Mesenchymal stem cell (in vitro differentiated cells and primary cell): Measurements from ENCODE around the gene ESRRB.

Source experiments
- DNase-seq: peaks from one replicate; pipeline ENCODE4 v3.0.0-alpha.2; 2013
- H2AFZ ChIP-seq: one replicate; pipeline ENCODE4 v1.6.1; 2013; ENCODE audit warnings: low read depth, mild to moderate bottlenecking, control low read depth, inconsistent platforms, low read length, moderate library complexity
- H2AK5ac ChIP-seq: 2 replicates; pipeline ENCODE4 v1.6.1; 2013; ENCODE audit warnings: low read length, moderate library complexity, mild to moderate bottlenecking, inconsistent platforms; ENCODE audit not compliant: severe bottlenecking
- H2BK120ac ChIP-seq: one replicate; pipeline ENCODE4 v1.6.1; 2013; ENCODE audit warnings: low read depth, mild to moderate bottlenecking, inconsistent platforms, low read length, moderate library complexity
- H2BK12ac ChIP-seq, 2 experiments: one replicate each; pipeline ENCODE4 v1.6.1; 2013; ENCODE audit warnings: inconsistent platforms in 2 of 2, low read length in 2 of 2, mild to moderate bottlenecking in 2 of 2, moderate library complexity in 2 of 2, control low read depth in 1 of 2
- H2BK15ac ChIP-seq: one replicate; pipeline ENCODE4 v1.6.1; 2013; ENCODE audit warnings: mild to moderate bottlenecking, low read depth, inconsistent platforms; ENCODE audit not compliant: poor library complexity, severe bottlenecking
- H2BK5ac ChIP-seq: 2 replicates; pipeline ENCODE4 v1.6.1; 2013; ENCODE audit warnings: low read depth, mild to moderate bottlenecking, low read length, control low read depth, inconsistent platforms; ENCODE audit not compliant: poor library complexity, severe bottlenecking
- H3K14ac ChIP-seq, 2 experiments: one replicate each; pipeline ENCODE4 v1.6.1; 2013; ENCODE audit warnings: inconsistent platforms in 2 of 2, low read length in 2 of 2, control low read depth in 1 of 2, mild to moderate bottlenecking in 1 of 2, moderate library complexity in 1 of 2
- H3K18ac ChIP-seq, 2 experiments: one replicate each; pipeline ENCODE4 v1.6.1; 2013; ENCODE audit warnings: inconsistent platforms in 2 of 2, low read length in 2 of 2, control low read depth in 1 of 2, low read depth in 1 of 2, mild to moderate bottlenecking in 1 of 2
- H3K23ac ChIP-seq, 2 experiments: one replicate each; pipeline ENCODE4 v1.6.1; 2013; ENCODE audit warnings: inconsistent platforms in 2 of 2, low read length in 2 of 2, mild to moderate bottlenecking in 2 of 2, moderate library complexity in 2 of 2, control low read depth in 1 of 2
- H3K27ac ChIP-seq: 2 replicates; pipeline ENCODE4 v1.5.1; 2013; ENCODE audit warnings: mild to moderate bottlenecking, moderate library complexity, low read length, control low read depth, inconsistent platforms; ENCODE audit not compliant: poor library complexity, severe bottlenecking
- H3K27me3 ChIP-seq, 2 experiments: 2 replicates each; pipeline versions ENCODE4 v1.6.1 to v1.7.0; 2013; ENCODE audit warnings: low read length in 2 of 2, mild to moderate bottlenecking in 2 of 2, moderate library complexity in 2 of 2, control low read depth in 1 of 2, inconsistent platforms in 1 of 2; ENCODE audit not compliant: control insufficient read depth in 1 of 2, insufficient read depth in 1 of 2
- H3K36me3 ChIP-seq, 2 experiments: 2 replicates each; pipeline versions ENCODE4 v1.6.1 to v1.7.0; 2013; ENCODE audit warnings: low read length in 2 of 2, control low read depth in 1 of 2, inconsistent platforms in 1 of 2, low read depth in 1 of 2, mild to moderate bottlenecking in 1 of 2; ENCODE audit not compliant: insufficient read depth in 2 of 2, control insufficient read depth in 1 of 2
- H3K4ac ChIP-seq, 2 experiments: one replicate each; pipeline ENCODE4 v1.6.1; 2013; ENCODE audit warnings: inconsistent platforms in 2 of 2, low read length in 2 of 2, mild to moderate bottlenecking in 2 of 2, moderate library complexity in 2 of 2, control low read depth in 1 of 2, low read depth in 1 of 2
- H3K4me1 ChIP-seq: 2 replicates; pipeline ENCODE4 v1.6.1; 2013; ENCODE audit warnings: low read depth, low read length, control low read depth; ENCODE audit not compliant: control insufficient read depth, insufficient read depth
- H3K4me2 ChIP-seq: 2 replicates; pipeline ENCODE4 v1.6.1; 2013; ENCODE audit warnings: low read length, mild to moderate bottlenecking, inconsistent platforms; ENCODE audit not compliant: poor library complexity, severe bottlenecking
- H3K4me3 ChIP-seq, 2 experiments: 2 replicates each; pipeline versions ENCODE4 v1.5.1 to v1.7.0; 2013; ENCODE audit warnings: low read length in 2 of 2, mild to moderate bottlenecking in 2 of 2, control low read depth in 1 of 2, low read depth in 1 of 2; ENCODE audit not compliant: insufficient read depth in 1 of 2
- H3K79me1 ChIP-seq: replicated peaks from 2 replicates; pipeline ENCODE4 v1.6.1; 2013; ENCODE audit warnings: mild to moderate bottlenecking, control low read depth, low read length, inconsistent platforms; ENCODE audit not compliant: poor library complexity, severe bottlenecking
- H3K9ac ChIP-seq: 2 replicates; pipeline ENCODE4 v1.7.0; 2013; ENCODE audit warnings: mild to moderate bottlenecking, low read length, moderate library complexity
- H3K9me3 ChIP-seq: 2 replicates; pipeline ENCODE4 v1.7.0; 2013; ENCODE audit warnings: mild to moderate bottlenecking, low read length; ENCODE audit not compliant: control insufficient read depth
- H4K8ac ChIP-seq: one replicate; pipeline ENCODE4 v1.6.1; 2013; ENCODE audit warnings: inconsistent platforms, mild to moderate bottlenecking, low read length, moderate library complexity
- H4K91ac ChIP-seq: one replicate; pipeline ENCODE4 v1.6.1; 2013; ENCODE audit warnings: mild to moderate bottlenecking, low read length, inconsistent platforms
- WGBS: methylation state at CpG from one replicate; pipeline ENCODE4 v1.1.7; 2013; ENCODE audit warnings: mixed read lengths; 5-methylcytosine and 5-hydroxymethylcytosine counted together

Gene ESRRB

DNA sequence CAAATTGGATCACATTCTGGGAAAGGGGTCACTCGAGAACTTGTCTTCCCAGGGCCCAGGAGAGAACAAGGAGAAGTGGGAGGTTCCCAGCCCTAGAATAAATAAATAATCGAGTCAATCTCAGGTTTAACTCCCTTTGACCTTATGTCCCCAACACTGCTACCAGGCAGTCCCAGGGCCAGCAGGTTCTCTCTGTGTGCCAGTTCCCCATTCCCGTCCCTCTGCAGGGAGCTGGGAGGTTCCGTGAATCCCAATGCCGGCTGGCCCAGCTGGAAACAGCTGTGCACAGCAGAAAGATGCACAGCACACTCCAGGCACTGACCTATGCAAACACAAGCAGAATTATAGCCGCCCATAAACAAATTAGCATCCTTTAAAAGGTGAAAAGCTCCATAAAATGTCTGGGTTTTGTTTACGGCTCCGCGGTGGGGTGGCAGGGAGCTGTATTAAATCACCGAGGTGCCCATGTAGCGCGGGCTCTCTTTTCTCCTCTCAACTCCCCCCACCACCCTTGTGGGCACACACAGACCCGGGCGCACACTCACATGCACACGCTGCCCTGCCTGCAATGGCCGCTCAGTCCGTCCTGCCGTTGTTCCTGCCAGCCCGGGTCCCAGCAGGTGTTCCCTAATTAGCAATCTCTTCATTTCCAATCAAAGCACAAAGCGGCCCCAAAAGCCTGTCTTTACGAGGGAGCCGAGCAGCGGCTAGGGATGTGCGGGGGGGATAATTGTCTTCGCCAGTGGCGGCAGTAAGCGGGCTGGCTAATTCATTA is 46.6 kb upstream of the ESRRB start:
- WGBS, result 13% methylated on average over 27 of the region's 27 CpGs

GRCh38 chr14:76329951-76330350 is 46.0 kb upstream of the ESRRB start:
- Histone ChIP-seq H2BK15ac (no peak overlapping the region), H3K4me2 (no peak overlapping the region), H2AK5ac (no peak overlapping the region), H3K27me3 (peaks cover 54 to 61% of the 10 kb centered on the region in 2 experiments), H2AFZ (no peak overlapping the region), H4K8ac (no peak overlapping the region), H2BK5ac (no peak overlapping the region), H3K18ac (no peak overlapping the region), H3K27ac (no peak overlapping the region), H3K23ac (no peak overlapping the region), H3K4me3 (no peak overlapping the region), H3K9ac (no peak overlapping the region), H3K4ac (no peak overlapping the region), H3K36me3 (no peaks in the 10 kb centered on the region), H3K4me1 (peaks cover 2% of the 10 kb centered on the region), H3K79me1 (no peaks in the 10 kb centered on the region), H4K91ac (no peak overlapping the region), H3K9me3 (no peaks in the 10 kb centered on the region), H3K14ac (no peak overlapping the region), H2BK120ac (no peak overlapping the region), H2BK12ac (no peak overlapping the region)
- DNase-seq, result no peak
- 53% methylated on average over 7 of the region's 12 CpGs for WGBS

More for the DNA sequence above, 46.6 kb upstream of the ESRRB start:
- Histone ChIP-seq H2BK12ac (no peak overlapping the region), H3K4ac (no peak overlapping the region), H3K9me3 (no peaks in the 10 kb centered on the region), H3K79me1 (no peaks in the 10 kb centered on the region), H2BK5ac (no peak overlapping the region), H3K4me1 (peaks cover 2% of the 10 kb centered on the region), H4K8ac (no peak overlapping the region), H2BK120ac (no peak overlapping the region), H2BK15ac (no peak overlapping the region), H2AK5ac (no peak overlapping the region), H4K91ac (no peak overlapping the region), H3K9ac (no peak overlapping the region), H2AFZ (no peak overlapping the region), H3K4me2 (no peak overlapping the region), H3K18ac (no peak overlapping the region), H3K27me3 (peaks cover 54 to 61% of the 10 kb centered on the region in 2 experiments), H3K4me3 (no peak overlapping the region), H3K23ac (no peak overlapping the region), H3K14ac (no peak overlapping the region), H3K36me3 (no peaks in the 10 kb centered on the region), H3K27ac (no peak overlapping the region)
- no peak for DNase-seq

GRCh38 chr14:76330411-76331327 is 45.3 kb upstream of the ESRRB start:
- H3K9me3 ChIP-seq, result no peaks in the 10 kb centered on the region
- H2AFZ ChIP-seq, result no peak overlapping the region
- H3K18ac ChIP-seq, result no peak overlapping the region
- no peak overlapping the region for H4K8ac ChIP-seq
- no peak overlapping the region for H2AK5ac ChIP-seq
- H3K4me2 ChIP-seq, result no peak overlapping the region
- H3K4me1 ChIP-seq, result peaks cover 2% of the 10 kb centered on the region
- no peak overlapping the region for H3K27ac ChIP-seq
- H3K9ac ChIP-seq, result no peak overlapping the region
- no peak overlapping the region for H2BK120ac ChIP-seq
- no peak overlapping the region for H3K23ac ChIP-seq
- H3K36me3 ChIP-seq, result no peaks in the 10 kb centered on the region
- no peak overlapping the region for H3K4ac ChIP-seq
- H4K91ac ChIP-seq, result no peak overlapping the region
- 80% methylated on average over 14 of the region's 17 CpGs for whole genome bisulfite sequencing
- no peaks in the 10 kb centered on the region for H3K79me1 ChIP-seq
- H3K27me3 ChIP-seq, result peaks cover 54 to 64% of the 10 kb centered on the region in 2 experiments
- no peak overlapping the region for H3K14ac ChIP-seq
- DNase-seq, result no peak
- no peak overlapping the region for H2BK12ac ChIP-seq
- H2BK5ac ChIP-seq, result no peak overlapping the region
- H2BK15ac ChIP-seq, result no peak overlapping the region
- no peak overlapping the region for H3K4me3 ChIP-seq
